H1 (cell line): ENCODE measurements around the gene ZNF451. TPM values are rescaled to one million over a fixed set of nuclear protein-coding genes. Genes with fewer than 3 reads are reported as not detected.
A peak's percentile ranks its signal among the peaks of the same experiment; 100 is the strongest.

Experiments used
- CEBPB ChIP-seq: IDR thresholded peaks from 2 replicates; pipeline ENCODE4 v1.6.1; 2012; ENCODE audit warnings: low read depth, low read length
- MAFK ChIP-seq: IDR thresholded peaks from 2 replicates; pipeline ENCODE4 v1.6.1; 2012; ENCODE audit warnings: low read depth, mild to moderate bottlenecking, improper control_type of control experiment, low read length
- NANOG ChIP-seq: IDR thresholded peaks from 2 replicates; pipeline ENCODE4 v1.6.1; 2011; ENCODE audit warnings: low read length, low read depth, mild to moderate bottlenecking, inconsistent platforms; ENCODE audit not compliant: insufficient read depth, poor library complexity, severe bottlenecking
- POLR2A ChIP-seq, 2 experiments: IDR thresholded peaks; 1 replicate in 1 of 2; 2 replicates in 1 of 2; pipeline ENCODE4 v1.6.1; 2011; ENCODE audit warnings: low read depth in 2 of 2, low read length in 2 of 2, mild to moderate bottlenecking in 2 of 2; ENCODE audit errors: control extremely low read depth in 1 of 2
- SP4 ChIP-seq: IDR thresholded peaks from 2 replicates; pipeline ENCODE4 v1.6.1; 2012; ENCODE audit warnings: low read length, inconsistent platforms
- polyA plus RNA-seq, 7 experiments: library from polyadenylated mRNA; depleted of rRNA in 3 of 7; stranded (reverse) in 5 of 7; unstranded in 2 of 7; fragments of >200 nt in 5 of 7; fragments of 200-250 nt in 2 of 7; gene quantifications; 1 replicate in 5 of 7; 2 replicates in 1 of 7; 4 replicates in 1 of 7; pipeline versions ENCODE4 v1.2.1 to v1.2.3, GENCODE V29; 2011 to 2013; ENCODE audit warnings: missing spikeins in 2 of 7, mixed read lengths in 2 of 7
- total RNA-seq: library from RNA; stranded (reverse); fragmentation: NEBNext Ultra II Directional; extraction: Animal tissue kit (Norgen Biotek cat#: 25700); gene quantifications from 2 replicates; pipeline ENCODE4 v1.2.1, GENCODE V29; 2021

Gene ZNF451
- total and polyA plus RNA-seq, 2 of the 8 experiments (the other 6 are each of a cell fraction or from before 2014, with no cell fraction given): 10.7 to 56.8 TPM

GRCh38 chr6:57173886-57174510 is 84.0 kb downstream of the ZNF451 start (continued):
- TF ChIP-seq CEBPB: no peak
- peak; percentile 79 for TF ChIP-seq MAFK
- TF ChIP-seq POLR2A (IDR thresholded peaks at IDR 0.05; ENCODE audit: control extremely low read depth in 1 of 2, low read depth in 2 of 2, low read length in 2 of 2): peak in 1 of 2 experiments; percentile 20; a peak in 1 of 3 replicates
- TF ChIP-seq SP4: no peak
- no peak for TF ChIP-seq NANOG
